Mesenchymal stem cell (in vitro differentiated cells and primary cell): ENCODE results near the gene ZNF474.

Experiments used
- DNase-seq: peaks from one replicate; pipeline ENCODE4 v3.0.0-alpha.2; 2013
- H2AFZ ChIP-seq: one replicate; pipeline ENCODE4 v1.6.1; 2013; ENCODE audit warnings: low read depth, mild to moderate bottlenecking, control low read depth, inconsistent platforms, low read length, moderate library complexity
- H2AK5ac ChIP-seq: 2 replicates; pipeline ENCODE4 v1.6.1; 2013; ENCODE audit warnings: low read length, moderate library complexity, mild to moderate bottlenecking, inconsistent platforms; ENCODE audit not compliant: severe bottlenecking
- H2BK120ac ChIP-seq: one replicate; pipeline ENCODE4 v1.6.1; 2013; ENCODE audit warnings: low read depth, mild to moderate bottlenecking, inconsistent platforms, low read length, moderate library complexity
- H2BK12ac ChIP-seq, 2 experiments: one replicate each; pipeline ENCODE4 v1.6.1; 2013; ENCODE audit warnings: inconsistent platforms in 2 of 2, low read length in 2 of 2, mild to moderate bottlenecking in 2 of 2, moderate library complexity in 2 of 2, control low read depth in 1 of 2
- H2BK15ac ChIP-seq: one replicate; pipeline ENCODE4 v1.6.1; 2013; ENCODE audit warnings: mild to moderate bottlenecking, low read depth, inconsistent platforms; ENCODE audit not compliant: poor library complexity, severe bottlenecking
- H2BK5ac ChIP-seq: 2 replicates; pipeline ENCODE4 v1.6.1; 2013; ENCODE audit warnings: low read depth, mild to moderate bottlenecking, low read length, control low read depth, inconsistent platforms; ENCODE audit not compliant: poor library complexity, severe bottlenecking
- H3K14ac ChIP-seq, 2 experiments: one replicate each; pipeline ENCODE4 v1.6.1; 2013; ENCODE audit warnings: inconsistent platforms in 2 of 2, low read length in 2 of 2, control low read depth in 1 of 2, mild to moderate bottlenecking in 1 of 2, moderate library complexity in 1 of 2
- H3K18ac ChIP-seq, 2 experiments: one replicate each; pipeline ENCODE4 v1.6.1; 2013; ENCODE audit warnings: inconsistent platforms in 2 of 2, low read length in 2 of 2, control low read depth in 1 of 2, low read depth in 1 of 2, mild to moderate bottlenecking in 1 of 2
- H3K23ac ChIP-seq, 2 experiments: one replicate each; pipeline ENCODE4 v1.6.1; 2013; ENCODE audit warnings: inconsistent platforms in 2 of 2, low read length in 2 of 2, mild to moderate bottlenecking in 2 of 2, moderate library complexity in 2 of 2, control low read depth in 1 of 2
- H3K27ac ChIP-seq: 2 replicates; pipeline ENCODE4 v1.5.1; 2013; ENCODE audit warnings: mild to moderate bottlenecking, moderate library complexity, low read length, control low read depth, inconsistent platforms; ENCODE audit not compliant: poor library complexity, severe bottlenecking
- H3K27me3 ChIP-seq, 2 experiments: 2 replicates each; pipeline versions ENCODE4 v1.6.1 to v1.7.0; 2013; ENCODE audit warnings: low read length in 2 of 2, mild to moderate bottlenecking in 2 of 2, moderate library complexity in 2 of 2, control low read depth in 1 of 2, inconsistent platforms in 1 of 2; ENCODE audit not compliant: control insufficient read depth in 1 of 2, insufficient read depth in 1 of 2
- H3K36me3 ChIP-seq, 2 experiments: 2 replicates each; pipeline versions ENCODE4 v1.6.1 to v1.7.0; 2013; ENCODE audit warnings: low read length in 2 of 2, control low read depth in 1 of 2, inconsistent platforms in 1 of 2, low read depth in 1 of 2, mild to moderate bottlenecking in 1 of 2; ENCODE audit not compliant: insufficient read depth in 2 of 2, control insufficient read depth in 1 of 2
- H3K4ac ChIP-seq, 2 experiments: one replicate each; pipeline ENCODE4 v1.6.1; 2013; ENCODE audit warnings: inconsistent platforms in 2 of 2, low read length in 2 of 2, mild to moderate bottlenecking in 2 of 2, moderate library complexity in 2 of 2, control low read depth in 1 of 2, low read depth in 1 of 2
- H3K4me1 ChIP-seq: 2 replicates; pipeline ENCODE4 v1.6.1; 2013; ENCODE audit warnings: low read depth, low read length, control low read depth; ENCODE audit not compliant: control insufficient read depth, insufficient read depth
- H3K4me2 ChIP-seq: 2 replicates; pipeline ENCODE4 v1.6.1; 2013; ENCODE audit warnings: low read length, mild to moderate bottlenecking, inconsistent platforms; ENCODE audit not compliant: poor library complexity, severe bottlenecking
- H3K4me3 ChIP-seq, 2 experiments: 2 replicates each; pipeline versions ENCODE4 v1.5.1 to v1.7.0; 2013; ENCODE audit warnings: low read length in 2 of 2, mild to moderate bottlenecking in 2 of 2, control low read depth in 1 of 2, low read depth in 1 of 2; ENCODE audit not compliant: insufficient read depth in 1 of 2
- H3K79me1 ChIP-seq: replicated peaks from 2 replicates; pipeline ENCODE4 v1.6.1; 2013; ENCODE audit warnings: mild to moderate bottlenecking, control low read depth, low read length, inconsistent platforms; ENCODE audit not compliant: poor library complexity, severe bottlenecking
- H3K9ac ChIP-seq: 2 replicates; pipeline ENCODE4 v1.7.0; 2013; ENCODE audit warnings: mild to moderate bottlenecking, low read length, moderate library complexity
- H3K9me3 ChIP-seq: 2 replicates; pipeline ENCODE4 v1.7.0; 2013; ENCODE audit warnings: mild to moderate bottlenecking, low read length; ENCODE audit not compliant: control insufficient read depth
- H4K8ac ChIP-seq: one replicate; pipeline ENCODE4 v1.6.1; 2013; ENCODE audit warnings: inconsistent platforms, mild to moderate bottlenecking, low read length, moderate library complexity
- H4K91ac ChIP-seq: one replicate; pipeline ENCODE4 v1.6.1; 2013; ENCODE audit warnings: mild to moderate bottlenecking, low read length, inconsistent platforms
- WGBS: methylation state at CpG from one replicate; pipeline ENCODE4 v1.1.7; 2013; ENCODE audit warnings: mixed read lengths; 5-methylcytosine and 5-hydroxymethylcytosine counted together

ZNF474 gene

DNA sequence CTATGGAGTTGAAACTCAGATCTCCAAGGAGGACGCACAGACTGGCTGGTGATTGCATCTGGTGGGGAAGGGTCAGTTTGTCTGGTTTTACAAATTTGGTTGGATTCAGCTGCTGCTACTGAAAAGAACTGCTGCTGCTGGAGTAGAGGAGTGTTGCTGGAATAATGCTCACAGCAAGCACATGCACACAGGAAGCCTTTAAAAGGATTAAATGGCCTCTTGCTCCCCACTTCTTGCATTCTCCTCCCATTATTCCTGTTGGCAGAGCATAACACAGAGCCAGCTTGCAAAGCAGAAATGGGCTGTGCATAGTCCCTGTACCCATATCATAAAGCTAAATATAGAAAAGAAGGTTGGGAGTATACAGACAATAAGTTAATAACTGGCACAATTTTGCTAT lies 16.6 kb downstream of the ZNF474 start:
- no peaks in the 10 kb centered on the region for H3K9me3 ChIP-seq
- no peak overlapping the region for H4K91ac ChIP-seq
- 100% methylated on average over 1 of the region's 1 CpG for WGBS
- H3K36me3 ChIP-seq, result no peaks in the 10 kb centered on the region
- H3K23ac ChIP-seq, result no peak overlapping the region
- no peak overlapping the region for H3K9ac ChIP-seq
- no peak overlapping the region for H3K4me2 ChIP-seq
- H2BK12ac ChIP-seq, result no peak overlapping the region
- H3K4me3 ChIP-seq, result no peak overlapping the region
- no peak overlapping the region for H3K18ac ChIP-seq
- H2BK120ac ChIP-seq, result no peak overlapping the region
- H2BK5ac ChIP-seq, result no peak overlapping the region
- peaks cover 1% of the 10 kb centered on the region for H3K4me1 ChIP-seq
- no peak overlapping the region for H3K14ac ChIP-seq
- H3K27ac ChIP-seq, result no peak overlapping the region
- no peak overlapping the region for H4K8ac ChIP-seq
- no peak overlapping the region for H2BK15ac ChIP-seq
- no peak overlapping the region for H2AFZ ChIP-seq
- no peak overlapping the region for H2AK5ac ChIP-seq
- H3K79me1 ChIP-seq, result no peaks in the 10 kb centered on the region
- H3K4ac ChIP-seq, result peak overlapping the region in 1 of 2 experiments; percentile 37
- DNase-seq, result no peak
- no peaks in the 10 kb centered on the region for H3K27me3 ChIP-seq

DNA sequence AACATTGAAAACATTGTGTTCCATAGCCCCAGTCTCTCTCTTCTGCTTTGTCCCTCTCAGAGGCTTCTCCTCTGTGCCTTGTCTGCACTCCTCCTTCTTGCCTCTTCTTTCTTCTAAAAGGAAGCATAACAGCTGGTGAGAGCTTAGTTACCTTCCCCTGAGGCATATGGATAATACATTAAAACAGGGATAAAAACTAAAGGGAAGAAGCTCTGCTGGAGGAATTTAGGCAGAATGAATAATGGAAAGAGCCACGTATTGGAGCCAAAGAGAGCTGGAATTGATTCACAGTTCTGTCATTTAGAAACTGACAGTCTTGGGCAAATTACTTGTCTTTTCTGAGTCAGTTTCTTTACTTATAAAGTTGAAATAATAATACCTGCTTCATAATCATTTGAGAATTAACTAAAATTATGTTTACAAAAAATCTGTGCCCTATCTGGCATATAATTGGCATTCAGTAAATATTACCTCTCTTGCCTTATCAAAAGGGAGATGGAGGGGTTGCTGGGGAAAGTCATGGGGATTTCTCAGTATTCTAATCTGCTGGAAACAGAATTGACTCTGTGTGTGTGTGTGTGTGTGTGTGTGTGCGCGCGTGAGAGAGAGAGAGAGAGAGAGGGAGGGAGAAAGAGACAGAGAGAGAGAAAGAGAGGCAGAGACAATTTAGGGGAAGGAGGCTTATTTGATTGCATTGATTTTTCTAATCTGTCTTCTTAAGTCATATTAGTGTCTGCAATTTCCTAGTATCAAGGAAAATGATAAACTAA lies 20.2 kb downstream of the ZNF474 start:
- no peak overlapping the region for H4K8ac ChIP-seq
- no peak overlapping the region for H2BK120ac ChIP-seq
- no peak overlapping the region for H3K4ac ChIP-seq
- no peak overlapping the region for H2BK15ac ChIP-seq
- H3K36me3 ChIP-seq, result no peaks in the 10 kb centered on the region
- peak overlapping the region; percentile 2 for H3K9ac ChIP-seq
- no peak overlapping the region for H2AK5ac ChIP-seq
- H3K23ac ChIP-seq, result no peak overlapping the region
- no peak overlapping the region for H2BK12ac ChIP-seq
- no peak overlapping the region for H3K18ac ChIP-seq
- H3K4me2 ChIP-seq, result no peak overlapping the region
- H2AFZ ChIP-seq, result no peak overlapping the region
- no peak overlapping the region for H3K4me3 ChIP-seq
- H3K14ac ChIP-seq, result no peak overlapping the region
- no peaks in the 10 kb centered on the region for H3K9me3 ChIP-seq
- H3K4me1 ChIP-seq, result peaks cover 14% of the 10 kb centered on the region
- H3K79me1 ChIP-seq, result no peaks in the 10 kb centered on the region
- H2BK5ac ChIP-seq, result no peak overlapping the region
- WGBS, result 96% methylated on average over 4 of the region's 4 CpGs
- H4K91ac ChIP-seq, result no peak overlapping the region
- DNase-seq, result no peak
- no peak overlapping the region for H3K27ac ChIP-seq
- no peaks in the 10 kb centered on the region for H3K27me3 ChIP-seq

DNA sequence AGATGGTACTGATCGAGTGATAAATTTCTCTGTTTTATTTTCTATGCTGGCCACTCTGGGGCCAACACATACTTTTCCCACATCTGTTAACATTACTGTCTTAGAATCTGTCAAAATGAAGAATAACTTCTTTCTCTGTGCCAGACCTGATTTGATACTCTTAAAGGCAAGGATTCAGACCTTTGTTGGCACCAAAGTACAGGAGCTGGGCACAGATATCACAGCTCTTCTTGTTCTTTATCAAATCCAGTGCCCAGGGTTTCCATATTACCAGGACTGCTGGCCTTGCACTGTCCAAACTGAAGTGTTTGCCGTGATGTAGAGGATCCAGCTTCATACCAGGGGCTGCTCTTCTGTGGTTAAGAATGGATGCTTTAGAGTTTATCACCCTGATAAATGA lies 20.9 kb downstream of the ZNF474 start:
- Histone ChIP-seq H3K4me2 (no peak overlapping the region), H3K9me3 (no peaks in the 10 kb centered on the region), H4K91ac (no peak overlapping the region), H3K18ac (no peak overlapping the region), H3K36me3 (no peaks in the 10 kb centered on the region), H2BK120ac (no peak overlapping the region), H3K4me3 (no peak overlapping the region), H3K27ac (no peak overlapping the region), H4K8ac (no peak overlapping the region), H3K9ac (peak overlapping the region; percentile 28), H2BK5ac (no peak overlapping the region), H3K14ac (no peak overlapping the region), H3K23ac (no peak overlapping the region), H3K27me3 (no peaks in the 10 kb centered on the region), H3K4ac (no peak overlapping the region), H3K79me1 (no peaks in the 10 kb centered on the region), H2AK5ac (no peak overlapping the region), H2AFZ (no peak overlapping the region), H3K4me1 (peaks cover 18% of the 10 kb centered on the region), H2BK15ac (no peak overlapping the region), H2BK12ac (no peak overlapping the region)
- DNase-seq, result peak; percentile 56
- 70% methylated on average over 2 of the region's 2 CpGs for WGBS

DNA sequence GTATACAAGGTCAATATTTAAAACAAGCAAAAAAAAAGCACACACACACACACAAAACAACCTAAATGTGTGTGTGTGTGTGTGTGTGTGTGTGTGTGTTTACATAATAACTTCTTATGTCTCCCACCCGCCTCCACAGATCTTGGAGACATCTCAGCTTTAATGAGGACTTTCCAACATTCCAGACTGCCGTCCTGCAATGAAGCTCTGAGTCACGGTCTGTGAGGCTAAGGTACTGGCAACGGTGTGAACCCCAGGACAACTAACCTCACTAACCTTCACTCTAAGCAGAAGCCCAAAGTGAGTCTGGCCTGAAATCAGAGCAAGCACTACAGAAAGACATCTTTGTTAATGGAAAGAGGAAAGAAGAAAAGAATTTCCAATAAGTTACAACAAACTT lies 22.3 kb downstream of the ZNF474 start:
- 26% methylated on average over 4 of the region's 4 CpGs for WGBS
- peaks cover 18% of the 10 kb centered on the region for H3K4me1 ChIP-seq

More for the DNA sequence above, 22.3 kb downstream of the ZNF474 start:
- Histone ChIP-seq H3K9ac (no peak overlapping the region), H2BK120ac (no peak overlapping the region), H2BK12ac (no peak overlapping the region), H3K27ac (peak overlapping the region; percentile 8), H2AFZ (no peak overlapping the region), H3K4me2 (no peak overlapping the region), H3K4me3 (no peak overlapping the region), H3K27me3 (no peaks in the 10 kb centered on the region), H3K23ac (no peak overlapping the region), H2BK5ac (no peak overlapping the region), H4K8ac (no peak overlapping the region), H3K18ac (peak overlapping the region in 1 of 2 experiments; percentile 61), H4K91ac (no peak overlapping the region), H3K4ac (no peak overlapping the region), H2AK5ac (no peak overlapping the region), H3K79me1 (no peaks in the 10 kb centered on the region), H3K14ac (no peak overlapping the region), H3K9me3 (no peaks in the 10 kb centered on the region), H2BK15ac (no peak overlapping the region), H3K36me3 (no peaks in the 10 kb centered on the region)
- peak; percentile 90 for DNase-seq
